GM18861 (cell line): Measurements from ENCODE around the gene PPM1N.

Experiments
- ATAC-seq: cut with Tn5 transposase; IDR thresholded peaks from one replicate; pipeline ENCODE4 v1.9.1; 2021; ENCODE audit not compliant: unreplicated experiment

The PPM1N gene

DNA sequence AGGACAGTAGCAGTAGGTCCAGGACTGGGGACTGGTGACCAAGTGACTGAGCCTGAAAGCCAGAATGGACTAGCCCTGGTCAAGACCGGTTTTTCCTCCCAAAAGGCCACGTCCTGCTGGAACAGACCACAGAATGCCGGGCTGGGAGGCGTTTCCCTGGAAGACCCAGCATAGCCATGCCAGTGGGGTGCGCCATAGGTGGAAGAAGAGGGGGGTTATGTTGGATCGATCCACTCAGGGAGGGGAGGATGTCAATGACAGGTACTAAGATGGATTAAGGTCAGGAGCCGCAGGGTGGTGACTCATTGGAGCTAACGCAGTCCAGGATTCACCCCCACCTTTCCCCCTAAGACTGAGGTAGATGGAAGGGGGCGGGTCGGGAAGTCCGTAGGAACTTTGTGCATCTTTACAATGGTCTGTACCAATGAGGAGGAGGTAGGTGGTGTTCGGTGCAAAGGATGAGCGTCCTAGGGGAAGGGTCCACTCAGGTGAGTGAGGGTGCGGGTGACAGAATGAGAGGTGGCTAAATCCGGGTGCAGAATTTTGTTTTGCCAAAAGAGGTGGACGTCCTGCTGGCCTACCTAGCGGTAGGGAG, 30.0 kb downstream of the PPM1N start:
- no peak for ATAC-seq

DNA sequence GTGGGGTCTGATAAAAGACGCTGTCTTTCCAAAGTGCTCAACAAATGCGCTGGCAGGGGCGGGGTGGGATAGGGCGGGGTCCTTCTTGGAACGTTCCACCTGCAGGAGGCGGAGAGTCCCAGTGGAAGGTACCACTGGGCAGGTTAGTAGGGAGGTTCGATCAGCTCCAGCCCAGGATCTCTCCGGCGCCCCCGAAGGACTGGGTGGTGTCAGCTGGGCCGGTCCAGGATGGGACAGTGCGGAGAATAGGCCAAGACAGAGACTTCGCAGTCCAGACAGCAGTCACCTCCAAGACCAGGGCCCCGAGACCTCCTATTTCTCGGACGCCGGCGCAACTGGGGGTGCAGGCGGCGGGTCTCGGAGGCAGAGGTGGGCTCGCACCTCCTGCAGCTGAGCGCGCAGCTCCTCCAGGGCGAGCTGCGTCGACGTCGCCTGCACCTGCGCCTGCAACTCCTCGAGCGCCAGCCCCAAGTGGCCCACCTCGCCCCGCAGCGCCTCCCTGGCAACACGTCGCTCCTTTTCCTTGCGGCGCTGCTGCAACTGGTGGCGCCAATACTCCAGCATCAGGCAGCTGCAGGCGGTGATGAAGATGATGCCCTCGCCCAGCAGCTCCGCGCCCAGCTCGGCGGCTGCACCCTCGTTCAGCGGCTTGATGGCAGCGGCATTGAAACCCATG, 30.6 kb downstream of the PPM1N start:
- ATAC-seq: no peak

DNA sequence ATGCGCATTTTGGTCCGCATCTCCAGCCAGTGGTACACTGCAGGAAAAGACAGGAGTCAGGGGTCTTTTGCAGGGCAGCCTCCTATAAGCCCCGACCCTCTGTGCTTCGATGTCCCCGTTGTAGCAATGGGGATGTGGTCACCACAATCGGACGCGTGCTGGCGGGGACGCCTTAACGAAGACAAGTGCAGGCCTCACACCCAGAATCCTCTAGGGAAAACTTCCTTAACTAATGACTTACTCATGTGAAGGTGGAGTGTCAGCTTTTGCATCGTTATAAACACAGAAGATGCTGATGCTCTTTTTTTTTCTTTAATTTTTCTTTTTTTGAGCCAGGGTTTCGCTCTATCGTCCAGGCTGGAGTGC, 31.2 kb downstream of the PPM1N start:
- no peak for ATAC-seq

DNA sequence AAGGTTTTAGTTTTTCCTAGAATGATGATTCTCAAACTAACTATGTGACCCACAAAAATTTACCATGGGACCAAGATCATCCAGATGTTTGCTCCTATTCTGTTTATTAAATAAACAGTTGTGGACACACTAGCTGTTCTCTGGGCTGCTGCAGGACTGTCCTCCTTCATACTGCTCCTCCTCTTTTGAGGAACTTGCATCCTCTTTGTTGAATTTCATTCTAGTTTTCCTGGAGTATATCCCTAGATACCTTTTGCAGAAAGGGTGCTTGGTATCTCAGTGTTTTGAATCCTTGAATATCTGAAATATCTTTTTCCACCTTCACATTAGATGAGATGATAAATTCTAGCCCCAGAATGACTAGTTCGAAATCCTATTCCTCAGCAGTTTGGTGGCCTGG, 33.1 kb downstream of the PPM1N start:
- ATAC-seq: no peak

DNA sequence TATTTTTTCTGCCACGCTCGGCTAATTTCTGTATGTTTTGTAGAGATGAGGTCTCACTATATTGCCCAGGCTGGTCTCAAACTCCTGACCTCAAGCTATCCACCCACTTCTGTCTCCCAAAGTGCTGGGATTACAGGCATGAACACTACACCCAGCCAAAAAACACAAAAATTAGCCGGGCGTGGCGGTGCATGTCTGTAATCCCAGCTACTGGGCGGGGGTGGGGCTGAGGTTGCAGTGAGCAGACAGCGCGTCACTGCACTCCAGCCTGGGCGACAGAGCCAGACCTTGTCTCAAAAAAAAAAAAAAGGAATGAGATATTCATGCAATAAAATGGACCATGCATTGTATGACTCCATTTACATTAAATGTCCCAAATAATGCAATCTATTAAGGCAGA, 41.2 kb downstream of the PPM1N start:
- ATAC-seq: no peak

DNA sequence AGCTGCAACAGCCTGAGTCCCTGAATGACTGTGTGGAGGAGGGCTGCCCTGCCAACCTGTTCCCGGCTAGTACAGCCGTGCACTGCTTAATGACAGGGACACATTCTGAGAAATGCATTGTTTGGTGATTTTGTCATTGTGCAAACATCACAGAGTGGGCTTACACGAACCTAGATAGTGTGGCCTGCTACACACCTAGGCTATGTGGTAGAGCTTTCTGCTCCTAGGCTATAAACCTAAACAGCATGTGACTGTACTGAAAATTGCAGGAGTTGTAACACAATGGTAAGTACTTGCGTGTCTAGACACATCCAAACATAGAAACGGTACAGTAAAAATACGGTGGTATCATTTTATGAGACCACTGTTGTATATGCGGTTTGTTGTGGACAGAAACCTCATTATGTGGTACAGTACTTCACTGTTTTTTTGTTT, 44.0 kb downstream of the PPM1N start:
- ATAC-seq: no peak

DNA sequence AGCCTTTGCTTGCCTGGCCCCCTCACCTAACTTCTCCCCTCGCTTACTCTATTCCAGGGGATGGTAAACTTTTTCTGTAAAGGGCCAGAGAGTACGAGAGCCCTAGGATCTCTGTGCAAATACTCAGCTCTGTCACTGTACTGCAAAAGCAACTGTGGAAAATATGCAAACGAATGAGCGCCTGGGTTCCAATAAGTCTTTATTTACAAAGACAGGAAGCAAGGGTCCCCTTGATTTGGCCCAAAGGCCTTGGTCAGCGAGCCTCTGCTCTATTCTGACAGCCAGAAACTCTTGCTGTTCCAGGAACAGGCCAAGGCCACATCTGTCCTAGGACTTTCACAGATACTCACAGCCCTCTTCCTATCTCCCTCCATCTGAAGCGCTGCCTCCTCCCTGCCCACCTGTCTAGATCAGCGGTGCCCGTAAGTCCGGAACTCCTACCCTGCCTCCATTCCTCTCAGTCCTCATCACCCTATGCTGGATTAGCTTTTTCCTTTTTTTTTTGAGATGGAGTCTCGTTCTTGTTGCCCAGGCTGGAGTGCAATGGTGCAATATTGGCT, 49.0 kb downstream of the PPM1N start:
- no peak for ATAC-seq

DNA sequence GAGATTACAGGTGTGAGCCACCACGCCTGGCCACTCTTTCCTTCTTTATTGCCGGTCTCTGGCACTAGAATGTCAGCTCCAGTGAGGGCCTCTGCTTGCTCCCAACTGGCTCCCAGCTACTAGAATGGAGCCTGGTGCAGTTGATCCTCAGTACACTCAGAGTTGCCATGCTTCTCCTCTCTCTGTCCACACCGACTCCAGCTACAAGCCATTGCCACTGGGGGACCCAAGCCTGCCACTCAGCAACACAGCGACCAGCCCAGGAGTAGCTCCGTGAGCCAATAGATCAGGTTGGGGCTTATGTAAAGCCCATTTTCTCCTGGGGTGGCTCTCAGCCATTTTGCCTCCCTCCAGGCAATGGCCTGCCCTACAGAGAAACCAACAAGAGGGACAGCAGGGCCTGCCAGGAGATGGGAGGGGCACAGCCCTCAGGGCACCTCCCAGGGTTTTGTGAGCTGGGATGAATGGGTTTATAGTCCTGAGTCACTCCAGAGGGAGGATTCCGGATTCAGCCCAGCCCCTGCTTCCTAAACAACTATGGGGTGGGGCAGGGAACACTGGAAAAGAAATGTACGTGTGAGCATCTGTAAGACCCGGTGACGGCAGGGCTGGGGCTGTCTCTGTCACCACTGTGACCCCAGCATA, 49.8 kb downstream of the PPM1N start:
- ATAC-seq: no peak
